Stimulated activated CD4-positive, alpha-beta T cell treated with anti-CD3 and anti-CD28 coated beads, Interleukin-2, amount 100 ng/mL, for 24 hours (primary cell): Measurements from ENCODE around the gene DDX25.

Source experiments
- DNase-seq, 2 donors: peaks; one replicate each; pipeline ENCODE4 v3.0.0-alpha.2; 2020

Gene DDX25

GRCh38 chr11:125952559-125952958, 48.3 kb downstream of the DDX25 start:
- no peak for DNase-seq

GRCh38 chr11:125952973-125953372, 48.7 kb downstream of the DDX25 start:
- DNase-seq, result no peak

GRCh38 chr11:125953401-125953935, 49.2 kb downstream of the DDX25 start:
- DNase-seq, result no peak

- no peak for DNase-seq
Observed at GRCh38 chr11:125954123-125954944, 50.0 kb downstream of the DDX25 start.

- no peak for DNase-seq
Observed at GRCh38 chr11:125954945-125955640, 50.8 kb downstream of the DDX25 start.

GRCh38 chr11:125955856-125956255, 51.5 kb downstream of the DDX25 start:
- DNase-seq, result no peak

- DNase-seq, result no peak
Observed at GRCh38 chr11:125956391-125957134, 52.3 kb downstream of the DDX25 start.

GRCh38 chr11:125957618-125958332, 53.5 kb downstream of the DDX25 start:
- DNase-seq, result no peak

- no peak for DNase-seq
Observed at GRCh38 chr11:125958872-125959400, 54.6 kb downstream of the DDX25 start.

GRCh38 chr11:125959511-125959910, 55.2 kb downstream of the DDX25 start:
- no peak for DNase-seq

- no peak for DNase-seq
Observed at GRCh38 chr11:125959931-125960330, 55.6 kb downstream of the DDX25 start.

- no peak for DNase-seq
Observed at GRCh38 chr11:125960771-125961170, 56.5 kb downstream of the DDX25 start.

- DNase-seq, result no peak
Observed at GRCh38 chr11:125967515-125967914, 63.2 kb downstream of the DDX25 start.

- DNase-seq, result no peak
Observed at GRCh38 chr11:125968354-125968753, 64.0 kb downstream of the DDX25 start.

- no peak for DNase-seq
Observed at GRCh38 chr11:125971618-125972017, 67.3 kb downstream of the DDX25 start.

- DNase-seq, result no peak
Observed at GRCh38 chr11:125974284-125974683, 70.0 kb downstream of the DDX25 start.

GRCh38 chr11:125975634-125976033, 71.3 kb downstream of the DDX25 start:
- DNase-seq, result no peak

- DNase-seq, result no peak
Observed at GRCh38 chr11:125976156-125976555, 71.8 kb downstream of the DDX25 start.

- no peak for DNase-seq
Observed at GRCh38 chr11:125977333-125977732, 73.0 kb downstream of the DDX25 start.

- no peak for DNase-seq
Observed at GRCh38 chr11:125978181-125978716, 73.9 kb downstream of the DDX25 start.
